ENCODE results near the gene SRSF12. TPM values are rescaled to one million over a fixed set of nuclear protein-coding genes. Genes with fewer than 3 reads are reported as not detected.

The SRSF12 gene
- total RNA-seq, 1 donor from 2014 or later, result 0.53 TPM

GRCh38 chr6:89082486-89082891 is 35.4 kb downstream of the SRSF12 start:
- no peak for DNase-seq (ENCODE audit: low spot score in 2 of 2)
- H3K27me3 ChIP-seq, result no peaks in the 10 kb centered on the region
- no peak for TF ChIP-seq CTCF (IDR thresholded peaks at IDR 0.05)
- H3K36me3 ChIP-seq, result peaks cover 14 to 39% of the 10 kb centered on the region in 2 donors
- no peaks in the 10 kb centered on the region for H3K9me3 ChIP-seq
- intact Hi-C loops (cut with DNase I), result loop anchor here (2.0 to 10.0 kb wide), 4 partner anchors 36 to 742 kb away; partner anchors contain the start of genes CASP8AP2, SRSF12 and UBE2J1
- peak overlapping the region; percentile 98 to 100 for H3K27ac ChIP-seq
- peaks cover 0 to 24% of the 10 kb centered on the region in 2 donors for H3K4me1 ChIP-seq
- peak overlapping the region; percentile 86 to 96 for H3K4me3 ChIP-seq

- Histone ChIP-seq H3K4me1 (peaks cover 0 to 24% of the 10 kb centered on the region in 2 donors), H3K4me3 (peak overlapping the region; percentile 86 to 96), H3K27me3 (no peaks in the 10 kb centered on the region), H3K9me3 (no peaks in the 10 kb centered on the region), H3K36me3 (peaks cover 14 to 39% of the 10 kb centered on the region in 2 donors), H3K27ac (peak overlapping the region; percentile 98 to 100)
- no peak for TF ChIP-seq CTCF (IDR thresholded peaks at IDR 0.05)
- intact Hi-C loops (cut with DNase I), result loop anchor here (2.0 to 10.0 kb wide), 8 partner anchors 37 to 1379 kb away; partner anchors contain the start of genes AKIRIN2, CASP8AP2, PM20D2 and RNGTT
- peak; percentile 94 to 99 for DNase-seq (ENCODE audit: low spot score in 2 of 2)
These were observed 36.2 kb downstream of the SRSF12 start for GRCh38 chr6:89081423-89082322.

GRCh38 chr6:89081129-89081422 is 36.8 kb downstream of the SRSF12 start:
- peak overlapping the region; percentile 98 to 100 for H3K27ac ChIP-seq
- TF ChIP-seq CTCF (IDR thresholded peaks at IDR 0.05), result no peak
- intact Hi-C loops (cut with DNase I), result loop anchor here (2.0 to 10.0 kb wide), 7 partner anchors 58 to 1378 kb away; partner anchors contain the start of genes AKIRIN2, CASP8AP2, PM20D2 and RNGTT

GRCh38 chr6:89080281-89081128 is 37.4 kb downstream of the SRSF12 start, which contains the start of gene PNRC1:
Gene PNRC1, plus strand, starts transcription at chr6:89080751. Its CDS starts 144 bp downstream, at chr6:89080895.
- Histone ChIP-seq H3K4me1 (peaks cover 0 to 18% of the 10 kb centered on the region in 2 donors), H3K9me3 (no peaks in the 10 kb centered on the region), H3K4me3 (peak within 1 kb of the TSS; percentile 86 to 96), H3K27ac (peak within 1 kb of the TSS; percentile 98 to 100), H3K27me3 (no peaks in the 10 kb centered on the region), H3K36me3 (peaks cover 6 to 32% of the 10 kb centered on the region in 2 donors)
- peak; percentile 100 for DNase-seq (ENCODE audit: low spot score in 2 of 2)
- intact Hi-C loops (cut with DNase I), result loop anchor here (1.0 to 10.0 kb wide), 8 partner anchors 45 to 1378 kb away; partner anchors contain the start of genes AKIRIN2, CASP8AP2, PM20D2 and RNGTT
- TF ChIP-seq CTCF (IDR thresholded peaks at IDR 0.05), result no peak

More at GRCh38 chr6:89081129-89081422, 36.8 kb downstream of the SRSF12 start:
- Histone ChIP-seq H3K36me3 (peaks cover 12 to 38% of the 10 kb centered on the region in 2 donors), H3K27me3 (no peaks in the 10 kb centered on the region), H3K4me1 (peaks cover 0 to 24% of the 10 kb centered on the region in 2 donors), H3K4me3 (peak overlapping the region; percentile 86 to 96), H3K9me3 (no peaks in the 10 kb centered on the region)
- peak in 1 of 2 donors; percentile 69 for DNase-seq (ENCODE audit: low spot score in 2 of 2)

Measured in ascending aorta (tissue), 2 donors.